ENCODE results near the gene ACE. TPM values are rescaled to one million over a fixed set of nuclear protein-coding genes. Genes with fewer than 3 reads are reported as not detected.

The ACE gene
- total RNA-seq, 2 experiments from 2014 or later: 18.2 to 19.3 TPM

- POLR2A ChIA-PET: no interaction called here
- DNase-seq: no peak
- H3K27me3 Mint-ChIP-seq: peaks cover 26% of the 10 kb centered on the region
- no peak overlapping the region for H3K27ac Mint-ChIP-seq
- H3K4me3 Mint-ChIP-seq: no peak overlapping the region
- H3K4me1 Mint-ChIP-seq: no peaks in the 10 kb centered on the region
- ATAC-seq (ENCODE audit: low read depth): no peak
- H3K36me3 Mint-ChIP-seq: no peaks in the 10 kb centered on the region
- H3K9me3 Mint-ChIP-seq: no peaks in the 10 kb centered on the region
These were observed 63.7 kb downstream of the ACE start for GRCh38 chr17:63540590-63540989.

- no peak for ATAC-seq (ENCODE audit: low read depth)
- POLR2A ChIA-PET: no interaction called here
- Mint-ChIP-seq H3K9me3 (no peaks in the 10 kb centered on the region), H3K27me3 (peaks cover 23% of the 10 kb centered on the region), H3K36me3 (no peaks in the 10 kb centered on the region), H3K4me3 (no peak overlapping the region), H3K4me1 (no peaks in the 10 kb centered on the region), H3K27ac (no peak overlapping the region)
- no peak for DNase-seq
These were observed 65.3 kb downstream of the ACE start for GRCh38 chr17:63542218-63542545.

DNA sequence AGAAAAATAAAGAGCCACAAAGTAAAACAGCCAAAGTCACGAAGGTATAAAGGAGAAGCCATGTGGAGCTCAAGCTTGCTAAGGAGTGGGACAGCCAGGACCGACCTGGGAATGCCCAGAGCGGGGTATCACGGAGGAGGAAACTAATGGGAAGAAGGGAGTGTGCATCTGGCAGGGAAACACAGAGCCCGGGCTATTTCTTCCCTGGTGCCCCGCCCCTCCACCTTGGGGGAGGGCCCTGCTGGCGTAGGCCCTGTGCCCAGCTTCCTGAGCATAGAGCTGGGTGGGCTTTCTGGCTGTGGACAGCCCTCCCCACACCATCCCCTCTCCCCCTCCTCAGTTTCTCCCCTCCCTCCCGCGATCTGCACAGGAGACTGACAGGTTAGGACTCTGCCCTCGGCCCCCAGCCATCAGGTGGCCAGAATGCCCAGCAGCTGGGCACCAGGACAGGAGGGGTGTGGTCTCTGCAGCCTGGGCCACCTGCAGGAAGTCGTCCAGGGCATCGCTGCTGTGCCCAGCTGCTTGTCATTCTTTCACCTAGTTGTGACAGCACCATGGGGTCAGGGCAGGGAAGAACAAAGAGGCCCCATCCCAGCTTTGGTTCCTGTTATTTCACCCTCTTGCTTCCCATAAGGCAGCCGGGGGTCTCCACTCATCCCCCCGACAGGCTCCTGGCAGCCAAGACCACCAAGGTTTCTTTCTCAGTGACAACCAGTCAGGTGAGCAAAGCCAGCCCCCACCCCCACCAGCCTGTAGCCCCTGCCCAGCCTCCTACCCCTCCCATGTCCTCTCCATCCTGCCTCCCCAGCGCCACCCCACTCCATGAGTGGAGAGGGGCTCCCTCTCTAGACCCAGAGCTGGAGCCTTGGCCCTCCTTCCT lies 66.3 kb downstream of the ACE start:
- Mint-ChIP-seq H3K9me3 (no peaks in the 10 kb centered on the region), H3K4me1 (no peaks in the 10 kb centered on the region), H3K4me3 (no peak overlapping the region), H3K27me3 (peaks cover 17% of the 10 kb centered on the region), H3K27ac (no peak overlapping the region), H3K36me3 (no peaks in the 10 kb centered on the region)
- DNase-seq: no peak
- POLR2A ChIA-PET: no interaction called here
- no peak for ATAC-seq (ENCODE audit: low read depth)

- POLR2A ChIA-PET: no interaction called here
- no peak for ATAC-seq (ENCODE audit: low read depth)
- Mint-ChIP-seq H3K27ac (no peak overlapping the region), H3K4me1 (no peaks in the 10 kb centered on the region), H3K27me3 (peaks cover 10% of the 10 kb centered on the region), H3K4me3 (no peak overlapping the region), H3K36me3 (no peaks in the 10 kb centered on the region), H3K9me3 (no peaks in the 10 kb centered on the region)
- no peak for DNase-seq
These were observed 67.1 kb downstream of the ACE start for GRCh38 chr17:63543822-63544420.

DNA sequence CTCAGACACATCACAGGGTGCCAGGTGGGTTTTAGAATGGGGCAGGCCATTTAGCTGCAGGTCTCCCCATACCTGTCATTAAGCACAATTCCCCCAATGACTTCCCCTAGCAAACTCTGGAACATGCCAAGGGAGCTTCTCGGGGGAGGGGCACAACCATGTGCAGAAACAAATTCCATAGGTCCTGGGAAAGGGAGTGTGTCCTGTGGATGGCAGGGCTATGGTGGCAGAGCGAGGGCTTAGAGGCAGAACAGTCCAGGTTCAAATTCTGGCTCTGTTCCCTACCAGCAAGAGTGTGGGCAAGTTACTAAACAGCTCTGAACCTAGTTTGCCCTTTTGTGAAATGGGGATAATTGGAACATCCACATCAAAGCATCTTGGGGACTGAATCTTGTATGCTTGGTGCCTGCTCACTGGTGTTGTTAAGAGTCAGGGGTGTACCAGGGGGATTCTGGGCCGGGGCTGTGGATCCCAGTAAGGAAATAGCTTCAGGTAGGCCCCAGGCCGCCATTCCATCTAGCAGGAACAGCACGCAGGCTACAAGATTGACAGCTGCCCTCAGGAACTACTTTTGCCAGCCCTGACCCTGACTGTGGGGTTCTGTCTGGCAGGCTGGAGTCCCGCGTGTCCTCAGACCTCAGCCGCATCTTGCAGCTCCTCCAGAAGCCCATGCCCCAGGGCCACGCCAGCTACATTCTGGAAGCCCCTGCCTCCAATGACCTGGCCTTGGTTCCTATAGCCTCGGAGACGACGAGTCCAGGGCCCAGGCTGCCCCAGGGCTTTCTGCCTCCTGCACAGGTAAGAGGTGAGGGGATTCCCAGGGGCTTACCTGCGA lies 67.8 kb downstream of the ACE start:
- Mint-ChIP-seq H3K36me3 (no peaks in the 10 kb centered on the region), H3K4me3 (no peak overlapping the region), H3K9me3 (no peaks in the 10 kb centered on the region), H3K4me1 (no peaks in the 10 kb centered on the region), H3K27me3 (peaks cover 3% of the 10 kb centered on the region), H3K27ac (no peak overlapping the region)
- DNase-seq (no peak), ATAC-seq (ENCODE audit: low read depth) (no peak)
- POLR2A ChIA-PET: no interaction called here

DNA sequence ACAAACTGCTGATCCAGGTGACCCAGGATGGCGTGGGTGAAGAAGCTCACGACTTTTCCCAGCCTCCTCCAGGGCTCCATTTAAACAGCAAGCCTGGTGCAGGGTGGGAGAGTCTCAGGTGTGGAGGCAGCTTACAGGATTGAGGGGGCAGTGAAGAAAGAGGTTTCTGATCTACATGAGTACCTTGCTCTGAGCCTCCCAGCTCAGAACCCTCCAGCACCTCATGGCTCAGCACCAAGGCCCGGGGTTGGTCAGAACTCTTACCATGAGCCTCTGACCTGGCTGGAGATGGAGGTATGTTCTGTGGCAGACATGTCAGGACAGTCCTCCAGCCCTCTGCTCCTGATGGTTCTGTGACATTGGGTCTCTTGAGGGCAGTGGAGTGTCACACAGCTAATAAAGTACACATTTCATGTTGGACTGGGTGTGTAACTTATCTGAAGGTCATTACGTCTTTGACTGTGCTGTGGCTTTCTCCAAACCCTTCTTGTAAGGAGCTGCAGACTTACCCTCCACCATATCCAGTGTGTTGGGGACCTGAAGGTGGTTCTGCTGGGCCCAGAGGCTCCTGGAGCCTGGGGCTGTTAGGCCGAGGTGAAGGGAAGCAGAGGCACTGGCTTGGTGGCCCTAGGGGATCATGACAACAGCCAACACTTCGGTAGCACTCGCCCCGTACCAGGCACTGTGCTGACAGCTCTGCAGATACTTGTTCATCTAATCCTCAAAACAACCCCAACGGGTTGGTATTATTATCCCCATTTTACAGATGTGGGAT lies 69.6 kb downstream of the ACE start:
- POLR2A ChIA-PET: no interaction called here
- H3K27ac Mint-ChIP-seq: no peak overlapping the region
- ATAC-seq (ENCODE audit: low read depth): no peak
- H3K27me3 Mint-ChIP-seq: no peaks in the 10 kb centered on the region
- H3K4me3 Mint-ChIP-seq: no peak overlapping the region
- H3K36me3 Mint-ChIP-seq: no peaks in the 10 kb centered on the region
- H3K4me1 Mint-ChIP-seq: peaks cover 2% of the 10 kb centered on the region
- no peaks in the 10 kb centered on the region for H3K9me3 Mint-ChIP-seq
- no peak for DNase-seq

DNA sequence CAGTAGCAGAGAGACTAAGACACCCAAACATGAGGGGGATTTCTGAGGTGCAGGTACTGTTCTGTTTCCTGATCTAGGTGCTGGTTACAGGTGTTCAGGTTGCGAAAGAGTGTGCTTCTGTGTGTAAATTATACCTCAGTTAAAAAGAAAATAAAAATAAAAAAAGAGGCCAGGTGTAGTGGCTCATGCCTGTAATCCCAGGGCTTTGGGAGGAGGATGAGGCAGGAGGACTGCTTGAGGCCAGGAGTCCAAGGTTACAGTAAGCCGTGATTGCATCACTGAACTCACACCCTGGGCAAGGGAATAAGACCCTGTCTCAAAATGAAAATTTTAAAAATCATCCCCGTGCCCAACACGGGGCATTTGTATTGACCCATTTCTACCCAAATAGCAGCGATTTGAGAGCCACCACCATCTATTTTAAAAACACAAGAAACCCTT lies 70.2 kb downstream of the ACE start:
- no peaks in the 10 kb centered on the region for H3K9me3 Mint-ChIP-seq
- H3K36me3 Mint-ChIP-seq: peaks cover 3% of the 10 kb centered on the region
- no peak overlapping the region for H3K27ac Mint-ChIP-seq
- no peaks in the 10 kb centered on the region for H3K27me3 Mint-ChIP-seq
- H3K4me1 Mint-ChIP-seq: peaks cover 5% of the 10 kb centered on the region
- no peak for DNase-seq
- H3K4me3 Mint-ChIP-seq: no peak overlapping the region
- ATAC-seq (ENCODE audit: low read depth): no peak
- POLR2A ChIA-PET: no interaction called here

Other genes with a start within 250 kb of the ACE start
- 10 to 100 TPM; 29.1 to 32.0 TPM for gene CYB561, start 30.8 kb upstream of the ACE start, total RNA-seq
- not detected for gene KCNH6, start 46.3 kb downstream of the ACE start, total RNA-seq
- gene DCAF7, start 73.4 kb downstream of the ACE start, total RNA-seq: 100 to 1,000 TPM; 113 TPM
- 10 to 100 TPM; 19.3 to 24.8 TPM for gene TACO1, start 123.8 kb downstream of the ACE start, total RNA-seq
- gene MAP3K3, start 145.4 kb downstream of the ACE start, total RNA-seq: 10 to 100 TPM; 49.0 to 51.2 TPM
- 100 to 1,000 TPM; 452 to 453 TPM for gene LIMD2, start 223.1 kb downstream of the ACE start, total RNA-seq